Stomach (tissue), 9 donors: Measurements from ENCODE around the gene DDC. TPM values are rescaled to one million over a fixed set of nuclear protein-coding genes. Genes with fewer than 3 reads are reported as not detected.

ENCODE experiments used
- DNase-seq, 2 donors: peaks; one replicate each; pipeline versions ENCODE4 v3.0.0 to v3.0.0-alpha.2; 2013 to 2019
- H3K27ac ChIP-seq, 5 donors: fragments of 200-600 bp in 4 of 5; sonication (generic) in 4 of 5; one replicate each; pipeline ENCODE4 v1.5.1; 2013 to 2019; ENCODE audit warnings: mild to moderate bottlenecking in 1 of 5, moderate library complexity in 1 of 5
- H3K27me3 ChIP-seq, 3 donors: fragments of 200-600 bp; sonication (generic); one replicate each; pipeline ENCODE4 v1.5.1; 2017 to 2019; ENCODE audit warnings: mixed run types in 1 of 3
- H3K36me3 ChIP-seq, 4 donors: fragments of 200-600 bp; sonication (generic); 1 replicate in 3 of 4; 2 replicates in 1 of 4; pipeline ENCODE4 v1.5.1; 2016 to 2019
- H3K4me1 ChIP-seq, 4 donors: fragments of 200-600 bp; sonication (generic); one replicate each; pipeline ENCODE4 v1.5.1; 2016 to 2019
- H3K4me3 ChIP-seq, 4 donors: fragments of 200-600 bp; sonication (generic) in 3 of 4; one replicate each; pipeline ENCODE4 v1.5.1; 2016 to 2019; ENCODE audit warnings: mild to moderate bottlenecking in 1 of 4
- H3K9me3 ChIP-seq, 4 donors: fragments of 200-600 bp; sonication (generic); one replicate each; pipeline ENCODE4 v1.5.1; 2016 to 2019
- EP300 ChIP-seq: sonication (generic); formaldehyde crosslinking; IDR thresholded peaks from one replicate; pipeline ENCODE4 v1.6.1; 2017; ENCODE audit warnings: antibody characterized with exemption
- POLR2A ChIP-seq, 4 donors: fragments of 450-650 bp; IDR thresholded peaks; one replicate each; pipeline ENCODE4 v1.6.1; 2016; ENCODE audit warnings: antibody characterized with exemption in 4 of 4, control low read depth in 2 of 4, mild to moderate bottlenecking in 1 of 4, moderate library complexity in 1 of 4
- POLR2AphosphoS5 ChIP-seq, 3 donors: sonication (generic); formaldehyde crosslinking; IDR thresholded peaks; one replicate each; pipeline ENCODE4 v1.6.1; 2016; ENCODE audit warnings: antibody characterized with exemption in 3 of 3
- WGBS, 5 donors: extraction: QIAGEN DNeasy Blood & Tissue Kit in 3 of 5; methylation state at CpG; one replicate each; pipeline versions ENCODE4 v1.1.5 to v1.1.7; 2013 to 2018; 5-methylcytosine and 5-hydroxymethylcytosine counted together
- intact Hi-C: fragments of 100-400 bp; cut with DNase I; formaldehyde crosslinking; loops from one replicate; pipeline ENCODE4 v1.15.1; 2023; ENCODE audit warnings: low total_unique reads
- polyA plus RNA-seq, 3 donors: library from polyadenylated mRNA; stranded (reverse); fragments of 200-250 nt; gene quantifications; one replicate each; pipeline ENCODE4 v1.2.3, GENCODE V29; 2013
- total RNA-seq, 5 donors: library from RNA; depleted of rRNA; stranded (reverse); fragments of >200 nt; gene quantifications; one replicate each; pipeline versions ENCODE4 v1.1.0 to v1.2.3, GENCODE V29; 2014 to 2016
- TF ChIP-seq, protein P1 (sequence below), 7 experiments: fragments of 450-650 bp in 4 of 7; fragments of 200-600 bp in 3 of 7; sonication (generic) in 3 of 7; IDR thresholded peaks; one replicate each; pipeline ENCODE4 v1.5.1; 2016 to 2019; ENCODE audit warnings: antibody characterized with exemption in 7 of 7, control low read depth in 2 of 7, mild to moderate bottlenecking in 1 of 7
- donor health status: healthy with polysubstance abuse.
- donor health status: Bipolar disorder and iron deficiency.
- donor health status: healthy.

The DDC gene
- total and polyA plus RNA-seq, 8 donors: 0.95 to 95.0 (median 4.7) TPM; not detected in 3

DNA sequence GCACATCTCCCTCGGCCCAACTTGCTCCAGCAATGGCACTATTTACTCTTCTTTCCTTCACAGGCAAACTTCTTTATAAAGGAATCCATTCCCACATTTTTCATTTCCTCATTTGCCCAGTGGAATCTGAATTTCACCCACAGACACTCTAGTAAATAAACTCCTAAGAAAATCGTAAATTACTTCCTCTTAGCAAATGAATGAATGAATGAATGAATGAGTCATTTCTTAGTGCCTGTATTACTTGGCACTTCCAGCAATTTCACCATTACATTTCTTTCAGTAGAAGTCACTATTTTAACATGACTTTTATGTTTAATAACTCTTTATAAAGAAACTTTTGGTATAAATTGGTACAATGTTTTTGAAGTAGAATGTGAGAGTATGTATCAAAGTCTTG is 55.7 kb downstream of the DDC start:
- H3K36me3 ChIP-seq: no peaks in the 10 kb centered on the region

DNA sequence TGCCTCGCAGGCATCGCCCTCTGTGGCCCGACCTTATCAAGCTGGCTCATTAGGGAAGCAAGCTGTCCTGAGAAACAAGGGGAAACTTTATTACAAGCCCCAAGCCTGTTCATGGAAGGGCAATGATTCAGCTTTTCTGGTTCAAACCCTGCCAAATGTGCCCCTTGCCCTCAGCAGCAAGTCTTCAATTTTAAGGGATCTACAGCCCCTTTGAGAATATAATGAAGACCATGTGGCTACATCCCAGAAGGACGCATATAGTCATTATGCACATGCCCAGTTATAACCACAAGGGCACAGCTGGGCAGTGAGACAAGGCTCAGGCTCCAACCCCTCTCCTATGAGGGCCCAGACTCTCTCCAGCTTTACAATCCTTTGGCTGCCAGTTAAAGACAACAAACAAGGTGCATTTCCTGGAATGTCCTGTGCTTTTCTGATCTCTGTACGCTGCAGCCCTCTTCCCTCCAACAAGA is 56.7 kb downstream of the DDC start:
- Histone ChIP-seq H3K27me3 (no peaks in the 10 kb centered on the region), H3K27ac (no peak overlapping the region), H3K36me3 (no peaks in the 10 kb centered on the region), H3K9me3 (no peaks in the 10 kb centered on the region), H3K4me3 (no peak overlapping the region), H3K4me1 (peaks cover 0 to 1% (median 0%) of the 10 kb centered on the region in 4 donors)
- intact Hi-C loops: no loop called here
- TF ChIP-seq, protein P1, sequence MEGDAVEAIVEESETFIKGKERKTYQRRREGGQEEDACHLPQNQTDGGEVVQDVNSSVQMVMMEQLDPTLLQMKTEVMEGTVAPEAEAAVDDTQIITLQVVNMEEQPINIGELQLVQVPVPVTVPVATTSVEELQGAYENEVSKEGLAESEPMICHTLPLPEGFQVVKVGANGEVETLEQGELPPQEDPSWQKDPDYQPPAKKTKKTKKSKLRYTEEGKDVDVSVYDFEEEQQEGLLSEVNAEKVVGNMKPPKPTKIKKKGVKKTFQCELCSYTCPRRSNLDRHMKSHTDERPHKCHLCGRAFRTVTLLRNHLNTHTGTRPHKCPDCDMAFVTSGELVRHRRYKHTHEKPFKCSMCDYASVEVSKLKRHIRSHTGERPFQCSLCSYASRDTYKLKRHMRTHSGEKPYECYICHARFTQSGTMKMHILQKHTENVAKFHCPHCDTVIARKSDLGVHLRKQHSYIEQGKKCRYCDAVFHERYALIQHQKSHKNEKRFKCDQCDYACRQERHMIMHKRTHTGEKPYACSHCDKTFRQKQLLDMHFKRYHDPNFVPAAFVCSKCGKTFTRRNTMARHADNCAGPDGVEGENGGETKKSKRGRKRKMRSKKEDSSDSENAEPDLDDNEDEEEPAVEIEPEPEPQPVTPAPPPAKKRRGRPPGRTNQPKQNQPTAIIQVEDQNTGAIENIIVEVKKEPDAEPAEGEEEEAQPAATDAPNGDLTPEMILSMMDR (IDR thresholded peaks at IDR 0.05): no peak
- no peak for TF ChIP-seq POLR2A (IDR thresholded peaks at IDR 0.05)
- no peak for TF ChIP-seq POLR2AphosphoS5 (IDR thresholded peaks at IDR 0.05)
- no peak for TF ChIP-seq EP300
- no peak for DNase-seq
- WGBS, 5 donors: 76 to 88% (median 84%) methylated on average over 5 of the region's 5 CpGs

More for the DNA sequence above, 55.7 kb downstream of the DDC start:
- Histone ChIP-seq H3K4me1 (no peaks in the 10 kb centered on the region), H3K4me3 (no peak overlapping the region), H3K9me3 (no peaks in the 10 kb centered on the region), H3K27me3 (no peaks in the 10 kb centered on the region), H3K27ac (no peak overlapping the region)
- TF ChIP-seq POLR2A (IDR thresholded peaks at IDR 0.05): no peak
- TF ChIP-seq EP300: no peak
- TF ChIP-seq POLR2AphosphoS5 (IDR thresholded peaks at IDR 0.05): no peak
- intact Hi-C loops: no loop called here
- no peak for DNase-seq
- 65 to 80% (median 72%) methylated on average over 2 of the region's 2 CpGs for WGBS, 5 donors

DNA sequence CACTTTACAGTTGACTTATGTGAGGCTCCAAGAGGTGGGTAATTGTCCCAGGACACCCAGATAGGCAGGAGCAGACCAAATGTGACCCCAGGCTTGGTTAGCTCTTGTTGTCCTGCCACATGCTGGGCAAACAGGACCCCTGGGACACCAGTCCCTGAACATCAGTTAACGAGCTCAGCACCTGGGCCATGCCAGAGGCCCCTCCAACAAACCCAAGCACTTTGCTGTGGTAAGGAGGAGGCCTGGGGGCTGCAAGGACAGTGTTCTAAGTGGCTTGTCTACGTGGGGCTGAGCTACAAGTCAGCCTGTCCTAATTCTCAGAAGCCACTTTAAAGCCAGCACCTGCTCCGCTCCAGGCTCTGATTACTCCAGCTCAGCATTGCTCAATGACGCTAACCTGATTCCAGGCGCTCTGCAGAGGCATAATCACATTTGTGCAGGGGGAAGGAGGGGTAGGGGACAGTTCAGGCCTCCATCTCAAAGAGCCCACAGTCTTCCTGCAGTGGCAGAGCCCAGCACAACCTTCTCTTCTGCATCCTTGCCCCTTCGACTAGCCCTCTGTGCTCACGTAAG is 57.2 kb downstream of the DDC start:
- H3K27ac ChIP-seq: no peak overlapping the region
- H3K4me3 ChIP-seq: no peak overlapping the region
- H3K27me3 ChIP-seq: no peaks in the 10 kb centered on the region
- H3K36me3 ChIP-seq: no peaks in the 10 kb centered on the region
- peaks cover 0 to 7% (median under 1%) of the 10 kb centered on the region in 4 donors for H3K4me1 ChIP-seq
- peak in 1 of 2 donors; percentile 43 for DNase-seq
- 86 to 90% (median 87%) methylated on average over 6 to 7 of the region's 7 CpGs for WGBS, 5 donors
- TF ChIP-seq, protein P1 (IDR thresholded peaks at IDR 0.05): no peak
- TF ChIP-seq POLR2AphosphoS5 (IDR thresholded peaks at IDR 0.05) (no peak), EP300 (no peak), POLR2A (IDR thresholded peaks at IDR 0.05) (no peak)
- intact Hi-C loops: no loop called here
- no peaks in the 10 kb centered on the region for H3K9me3 ChIP-seq

DNA sequence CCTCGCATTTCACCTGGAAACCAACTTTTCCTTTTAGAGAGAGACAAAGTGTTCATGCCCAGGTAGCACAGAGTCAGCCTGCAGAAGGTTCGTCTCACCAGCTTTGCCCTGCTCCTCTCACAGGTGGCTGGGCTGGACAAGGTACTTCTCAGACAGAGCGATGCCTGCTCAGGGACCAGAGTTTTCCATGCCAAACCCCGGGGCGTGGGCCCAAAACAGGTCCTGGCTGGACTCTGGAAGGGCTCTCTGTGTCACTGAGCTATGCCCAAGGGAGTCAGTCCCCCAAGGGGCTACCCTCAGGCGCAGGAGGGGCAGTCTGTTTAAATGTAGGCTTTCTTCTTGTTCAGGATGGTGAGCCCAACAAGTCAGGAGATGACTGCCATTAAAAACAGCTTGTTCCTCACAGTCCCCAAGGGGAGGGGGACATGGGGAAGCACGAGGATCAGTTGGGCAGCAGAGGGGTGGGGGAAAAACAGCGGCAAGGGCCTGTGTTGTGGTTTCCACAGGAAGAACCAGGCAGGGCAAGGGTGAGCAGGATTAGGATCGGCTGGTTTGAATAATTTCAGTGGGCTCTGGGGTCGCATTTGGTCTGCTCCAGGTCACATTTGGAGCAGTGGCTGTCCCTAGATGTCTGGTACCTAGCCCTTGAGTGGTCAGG is 59.5 kb downstream of the DDC start:
- Histone ChIP-seq H3K27ac (no peak overlapping the region), H3K27me3 (no peaks in the 10 kb centered on the region), H3K4me1 (peaks cover 0 to 23% (median 6%) of the 10 kb centered on the region in 4 donors), H3K9me3 (no peaks in the 10 kb centered on the region), H3K36me3 (no peaks in the 10 kb centered on the region), H3K4me3 (no peak overlapping the region)
- intact Hi-C loops: no loop called here
- no peak for DNase-seq
- WGBS, 5 donors: 67 to 79% (median 76%) methylated on average over 10 of the region's 10 CpGs
- TF ChIP-seq EP300: no peak
- no peak for TF ChIP-seq POLR2A (IDR thresholded peaks at IDR 0.05)
- TF ChIP-seq, protein P1 (IDR thresholded peaks at IDR 0.05): no peak
- TF ChIP-seq POLR2AphosphoS5 (IDR thresholded peaks at IDR 0.05): no peak
